A673 (cell line): ENCODE results near the gene MTHFSD. TPM values are rescaled to one million over a fixed set of nuclear protein-coding genes. Genes with fewer than 3 reads are reported as not detected.

Experiments
- BruUV-seq: library from RNA; stranded (reverse); fragments of 400-500 nt; replicated peaks from 2 replicates; lab custom pipeline; 2021; lab: Mats Ljungman, UMichigan
- CTCF ChIA-PET: fragments of 300-600 bp; sonication (Branson Sonifier 250); formaldehyde crosslinking; loops from one replicate; lab custom pipeline; 2022; ENCODE audit warnings: antibody characterized with exemption; lab: Charles Lee
- POLR2A ChIA-PET: fragments of 300-600 bp; sonication (Branson Sonifier 250); formaldehyde crosslinking; loops from one replicate; lab custom pipeline; 2022; ENCODE audit warnings: antibody characterized with exemption; ENCODE audit not compliant: low non-redundant PET; lab: Charles Lee
- DNase-seq: peaks from one replicate; pipeline ENCODE4 v3.0.0-alpha.2; 2015; ENCODE audit warnings: low spot score
- H3K27ac ChIP-seq: fragments of 200-600 bp; sonication (generic); 2 replicates; pipeline ENCODE4 v1.5.1; 2016; ENCODE audit warnings: mixed run types, low read depth, mild to moderate bottlenecking, mixed read lengths, antibody characterized with exemption, low read length; ENCODE audit not compliant: poor library complexity, severe bottlenecking
- H3K27me3 ChIP-seq: fragments of 200-600 bp; sonication (generic); replicated peaks from 2 replicates; pipeline ENCODE4 v1.6.1; 2017; ENCODE audit warnings: mixed run types, low read depth, mild to moderate bottlenecking, mixed read lengths, antibody characterized with exemption, low read length; ENCODE audit not compliant: insufficient read depth, poor library complexity
- H3K36me3 ChIP-seq: fragments of 200-600 bp; sonication (generic); 2 replicates; pipeline ENCODE4 v1.6.1; 2016; ENCODE audit warnings: mixed run types, mild to moderate bottlenecking, mixed read lengths, antibody characterized with exemption, low read length; ENCODE audit not compliant: insufficient read depth, poor library complexity, severe bottlenecking
- H3K4me1 ChIP-seq: fragments of 200-600 bp; sonication (generic); 2 replicates; pipeline ENCODE4 v1.6.1; 2017; ENCODE audit warnings: mixed run types, mild to moderate bottlenecking, mixed read lengths, antibody characterized with exemption, low read length; ENCODE audit not compliant: insufficient read depth, poor library complexity, severe bottlenecking
- H3K4me3 ChIP-seq: fragments of 200-600 bp; sonication (generic); 2 replicates; pipeline ENCODE4 v1.5.1; 2016; ENCODE audit warnings: low read depth, mixed run types, mild to moderate bottlenecking, mixed read lengths, low read length; ENCODE audit not compliant: poor library complexity, severe bottlenecking
- H3K9me3 ChIP-seq: fragments of 200-600 bp; sonication (generic); 2 replicates; pipeline ENCODE4 v1.6.1; 2016; ENCODE audit warnings: mixed run types, low read depth, mild to moderate bottlenecking, mixed read lengths, antibody characterized with exemption, low read length; ENCODE audit not compliant: poor library complexity, severe bottlenecking
- EZH2 ChIP-seq: fragments of 200-600 bp; sonication (generic); IDR thresholded peaks from 2 replicates; pipeline ENCODE4 v1.6.1; 2017; ENCODE audit warnings: borderline replicate concordance, low read depth, mild to moderate bottlenecking, mixed read lengths, antibody characterized with exemption, low read length; ENCODE audit not compliant: poor library complexity, severe bottlenecking
- intact Hi-C: fragments of 100-400 bp; cut with micrococcal nuclease; formaldehyde crosslinking; loops from one replicate; pipeline ENCODE4 v1.10.0; 2022; ENCODE audit not compliant: unreplicated experiment
- total RNA-seq: library from RNA; stranded (reverse); gene quantifications from 2 replicates; pipeline ENCODE4 v1.2.3, GENCODE V29; 2021
- TF ChIP-seq, protein P1 (sequence below): fragments of 300-800, 200-600 bp; sonication (generic); conservative IDR thresholded peaks from 2 replicates; pipeline ENCODE4 v1.5.1; 2017; ENCODE audit warnings: low read depth, mild to moderate bottlenecking, antibody characterized with exemption, low read length, moderate library complexity, mixed read lengths

MTHFSD gene
- total RNA-seq, 1 experiment from 2014 or later: 27.5 TPM

DNA sequence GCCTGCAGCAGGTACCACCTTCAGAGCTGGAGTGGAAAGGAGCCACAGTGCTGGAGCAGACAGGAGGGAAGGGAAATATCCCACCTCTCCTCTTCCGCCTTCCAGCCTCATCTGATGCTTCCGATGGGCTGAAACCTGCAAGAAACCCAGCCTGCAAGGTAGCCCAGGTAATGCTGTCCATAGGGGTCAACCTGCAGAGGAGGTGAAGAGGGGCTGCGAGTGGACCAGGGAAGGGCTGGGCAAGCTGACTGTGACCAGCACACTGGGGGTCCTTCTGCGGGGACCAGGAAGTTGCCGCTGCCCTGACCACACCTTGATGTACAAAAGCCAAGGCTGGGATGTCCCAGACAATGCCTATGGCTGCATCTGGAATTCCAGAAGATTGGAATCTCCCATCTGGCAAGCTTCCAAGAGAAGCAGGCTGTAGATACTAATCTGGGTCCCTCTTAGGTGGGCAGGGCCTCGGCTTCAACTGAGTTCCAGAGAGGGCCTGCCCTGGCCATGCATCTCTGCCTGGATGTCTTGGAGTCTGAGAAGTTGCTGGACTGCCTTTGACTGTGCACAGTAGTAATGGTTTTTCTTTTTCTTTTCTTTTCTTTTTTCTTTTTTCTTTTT lies 29.1 kb upstream of the MTHFSD start:
- BruUV-seq: no TSS peak
- POLR2A ChIA-PET: no interaction called here

DNA sequence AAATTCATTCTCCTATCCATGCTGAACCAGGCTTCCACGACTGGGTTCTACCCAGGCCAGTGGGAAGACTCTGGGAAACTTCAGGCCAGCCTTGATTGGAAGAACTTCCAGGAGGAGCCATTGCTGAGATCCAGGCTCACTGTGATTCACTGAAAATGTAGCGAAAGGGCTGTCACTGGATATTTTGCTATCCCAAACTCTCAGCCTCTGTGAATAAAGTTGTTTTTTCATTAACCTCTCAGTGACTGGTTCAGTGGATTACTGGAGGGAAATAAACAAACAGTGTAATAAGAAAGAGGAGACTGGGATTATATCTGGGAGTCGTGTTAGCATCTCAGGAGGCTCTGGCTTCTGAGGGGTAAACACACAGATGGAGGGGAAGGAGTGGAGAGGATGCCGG lies 26.4 kb upstream of the MTHFSD start:
- no peak for DNase-seq
- Histone ChIP-seq H3K27me3 (no peaks in the 10 kb centered on the region), H3K36me3 (no peaks in the 10 kb centered on the region), H3K4me1 (peaks cover 10% of the 10 kb centered on the region), H3K27ac (no peak overlapping the region), H3K9me3 (no peaks in the 10 kb centered on the region), H3K4me3 (no peak overlapping the region)
- CTCF ChIA-PET: no interaction called here
- TF ChIP-seq, protein P1, sequence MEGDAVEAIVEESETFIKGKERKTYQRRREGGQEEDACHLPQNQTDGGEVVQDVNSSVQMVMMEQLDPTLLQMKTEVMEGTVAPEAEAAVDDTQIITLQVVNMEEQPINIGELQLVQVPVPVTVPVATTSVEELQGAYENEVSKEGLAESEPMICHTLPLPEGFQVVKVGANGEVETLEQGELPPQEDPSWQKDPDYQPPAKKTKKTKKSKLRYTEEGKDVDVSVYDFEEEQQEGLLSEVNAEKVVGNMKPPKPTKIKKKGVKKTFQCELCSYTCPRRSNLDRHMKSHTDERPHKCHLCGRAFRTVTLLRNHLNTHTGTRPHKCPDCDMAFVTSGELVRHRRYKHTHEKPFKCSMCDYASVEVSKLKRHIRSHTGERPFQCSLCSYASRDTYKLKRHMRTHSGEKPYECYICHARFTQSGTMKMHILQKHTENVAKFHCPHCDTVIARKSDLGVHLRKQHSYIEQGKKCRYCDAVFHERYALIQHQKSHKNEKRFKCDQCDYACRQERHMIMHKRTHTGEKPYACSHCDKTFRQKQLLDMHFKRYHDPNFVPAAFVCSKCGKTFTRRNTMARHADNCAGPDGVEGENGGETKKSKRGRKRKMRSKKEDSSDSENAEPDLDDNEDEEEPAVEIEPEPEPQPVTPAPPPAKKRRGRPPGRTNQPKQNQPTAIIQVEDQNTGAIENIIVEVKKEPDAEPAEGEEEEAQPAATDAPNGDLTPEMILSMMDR: no peak
- TF ChIP-seq EZH2: no peak
- no TSS peak for BruUV-seq
- intact Hi-C loops: no loop called here
- POLR2A ChIA-PET: no interaction called here

More for the DNA sequence above, 29.1 kb upstream of the MTHFSD start:
- peaks cover 5% of the 10 kb centered on the region for H3K27me3 ChIP-seq
- no peak for DNase-seq
- H3K36me3 ChIP-seq: no peaks in the 10 kb centered on the region
- intact Hi-C loops: no loop called here
- H3K27ac ChIP-seq: no peak overlapping the region
- CTCF ChIA-PET: no interaction called here
- no peaks in the 10 kb centered on the region for H3K4me1 ChIP-seq
- no peak overlapping the region for H3K4me3 ChIP-seq
- H3K9me3 ChIP-seq: no peaks in the 10 kb centered on the region
- TF ChIP-seq, protein P1: no peak
- TF ChIP-seq EZH2: no peak

DNA sequence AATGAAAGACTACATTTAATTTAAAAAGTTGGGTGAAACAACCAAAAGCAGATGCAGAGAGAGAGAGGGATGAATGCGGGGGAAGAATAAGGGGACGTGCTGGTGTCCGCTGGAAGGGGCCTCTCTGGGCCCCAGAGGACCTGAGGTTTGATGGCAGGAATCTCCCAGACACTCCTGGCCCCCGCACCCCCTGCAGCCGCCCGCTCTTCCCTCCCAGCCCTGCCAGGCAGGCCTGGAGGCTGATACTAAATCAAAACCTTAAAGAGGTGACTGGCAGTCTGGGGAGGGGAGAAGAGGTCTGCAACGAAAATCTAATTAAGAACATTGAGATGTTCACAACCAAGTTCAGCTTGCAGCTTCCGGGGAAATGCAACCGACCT lies 25.7 kb upstream of the MTHFSD start:
- intact Hi-C loops: no loop called here
- Histone ChIP-seq H3K4me3 (no peak overlapping the region), H3K27me3 (no peaks in the 10 kb centered on the region), H3K9me3 (no peaks in the 10 kb centered on the region), H3K36me3 (no peaks in the 10 kb centered on the region), H3K27ac (no peak overlapping the region), H3K4me1 (peaks cover 12% of the 10 kb centered on the region)
- POLR2A ChIA-PET: no interaction called here
- TF ChIP-seq, protein P1: no peak
- TF ChIP-seq EZH2: no peak
- CTCF ChIA-PET: no interaction called here
- no TSS peak for BruUV-seq
- DNase-seq: no peak
